Breast epithelium (tissue), 3 donors: ENCODE results near the gene PATJ.

ENCODE experiments used
- CTCF ChIP-seq, 3 donors: fragments of 450-650 bp; IDR thresholded peaks; one replicate each; pipeline ENCODE4 v1.5.1; 2016 to 2017; ENCODE audit warnings: antibody characterized with exemption in 3 of 3, mild to moderate bottlenecking in 3 of 3, moderate library complexity in 3 of 3
- POLR2A ChIP-seq: fragments of 450-650 bp; IDR thresholded peaks from one replicate; pipeline ENCODE4 v1.6.1; 2016; ENCODE audit warnings: antibody characterized with exemption, mild to moderate bottlenecking, moderate library complexity
- POLR2AphosphoS5 ChIP-seq, 3 donors: sonication (generic); formaldehyde crosslinking; IDR thresholded peaks; one replicate each; pipeline ENCODE4 v1.6.1; 2017; ENCODE audit warnings: antibody characterized with exemption in 3 of 3

DNA sequence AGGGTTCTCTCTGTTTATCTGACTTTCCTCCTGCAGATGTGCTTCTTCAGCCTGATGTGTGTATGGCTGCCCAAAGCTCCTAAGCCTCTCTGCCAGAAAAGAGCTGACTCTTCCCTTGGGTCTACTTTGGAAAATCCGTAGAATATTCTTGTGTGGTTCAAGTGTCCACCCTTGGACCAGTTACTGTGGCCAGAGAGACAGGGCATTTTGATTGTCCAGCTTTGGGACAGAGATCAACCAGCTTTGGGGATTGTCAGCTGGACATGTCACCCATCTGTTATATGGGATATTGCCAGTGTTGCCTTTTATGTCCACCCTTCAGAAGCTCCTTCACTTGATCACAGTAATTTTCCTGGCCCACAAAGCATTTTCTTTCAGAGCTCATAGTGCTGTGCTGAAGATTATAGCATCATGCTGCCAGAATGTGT lies 326.1 kb downstream of the PATJ start:
- no peak for TF ChIP-seq CTCF (IDR thresholded peaks at IDR 0.05)
- no peak for TF ChIP-seq POLR2AphosphoS5 (IDR thresholded peaks at IDR 0.05)
- no peak for TF ChIP-seq POLR2A
